ENCODE measurements around the gene AMTN. TPM values are rescaled to one million over a fixed set of nuclear protein-coding genes. Genes with fewer than 3 reads are reported as not detected.
"Not testable (repeated sequence)": the region's sequence is repeated elsewhere in the genome, so short reads cannot be mapped to it uniquely, and the experiment has no call there.

AMTN gene
- total and polyA plus RNA-seq, 7 donors: not detected

DNA sequence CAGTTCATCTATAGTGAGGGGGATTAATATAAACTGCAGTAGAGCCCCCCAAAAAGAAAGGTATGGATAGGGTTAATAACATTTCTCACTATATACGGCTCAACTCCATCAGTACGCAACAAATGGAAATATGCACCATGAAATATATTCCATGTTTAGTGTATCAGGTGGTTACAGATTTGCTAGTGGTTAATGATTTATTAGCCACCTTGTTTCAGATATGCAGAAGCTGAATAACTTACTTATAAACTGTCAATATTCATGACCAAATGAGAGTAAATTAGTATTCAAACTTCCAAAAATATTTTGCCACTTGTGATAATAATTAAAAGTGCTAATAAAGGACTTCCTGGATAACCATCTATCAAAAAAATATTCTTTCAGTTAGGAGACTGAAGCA, 14.8 kb downstream of the AMTN start:
- ATAC-seq (no peak), DNase-seq (no peak)
- Histone ChIP-seq H3K9me3 (no peaks in the 10 kb centered on the region), H3K4me3 (no peak overlapping the region), H3K4me1 (no peaks in the 10 kb centered on the region), H3K27ac (no peak overlapping the region), H3K27me3 (ENCODE audit: insufficient read depth in 3 of 3, low read length in 2 of 3) (no peaks in the 10 kb centered on the region), H3K36me3 (ENCODE audit: insufficient read depth in 1 of 2, low read depth in 1 of 2) (no peaks in the 10 kb centered on the region)
- intact Hi-C loops (cut with DNase I): no loop called here
- 22 to 33% (median 24%) methylated on average over 2 of the region's 2 CpGs for WGBS, 3 donors
- TF ChIP-seq, protein P1, sequence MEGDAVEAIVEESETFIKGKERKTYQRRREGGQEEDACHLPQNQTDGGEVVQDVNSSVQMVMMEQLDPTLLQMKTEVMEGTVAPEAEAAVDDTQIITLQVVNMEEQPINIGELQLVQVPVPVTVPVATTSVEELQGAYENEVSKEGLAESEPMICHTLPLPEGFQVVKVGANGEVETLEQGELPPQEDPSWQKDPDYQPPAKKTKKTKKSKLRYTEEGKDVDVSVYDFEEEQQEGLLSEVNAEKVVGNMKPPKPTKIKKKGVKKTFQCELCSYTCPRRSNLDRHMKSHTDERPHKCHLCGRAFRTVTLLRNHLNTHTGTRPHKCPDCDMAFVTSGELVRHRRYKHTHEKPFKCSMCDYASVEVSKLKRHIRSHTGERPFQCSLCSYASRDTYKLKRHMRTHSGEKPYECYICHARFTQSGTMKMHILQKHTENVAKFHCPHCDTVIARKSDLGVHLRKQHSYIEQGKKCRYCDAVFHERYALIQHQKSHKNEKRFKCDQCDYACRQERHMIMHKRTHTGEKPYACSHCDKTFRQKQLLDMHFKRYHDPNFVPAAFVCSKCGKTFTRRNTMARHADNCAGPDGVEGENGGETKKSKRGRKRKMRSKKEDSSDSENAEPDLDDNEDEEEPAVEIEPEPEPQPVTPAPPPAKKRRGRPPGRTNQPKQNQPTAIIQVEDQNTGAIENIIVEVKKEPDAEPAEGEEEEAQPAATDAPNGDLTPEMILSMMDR (IDR thresholded peaks at IDR 0.05): no peak

DNA sequence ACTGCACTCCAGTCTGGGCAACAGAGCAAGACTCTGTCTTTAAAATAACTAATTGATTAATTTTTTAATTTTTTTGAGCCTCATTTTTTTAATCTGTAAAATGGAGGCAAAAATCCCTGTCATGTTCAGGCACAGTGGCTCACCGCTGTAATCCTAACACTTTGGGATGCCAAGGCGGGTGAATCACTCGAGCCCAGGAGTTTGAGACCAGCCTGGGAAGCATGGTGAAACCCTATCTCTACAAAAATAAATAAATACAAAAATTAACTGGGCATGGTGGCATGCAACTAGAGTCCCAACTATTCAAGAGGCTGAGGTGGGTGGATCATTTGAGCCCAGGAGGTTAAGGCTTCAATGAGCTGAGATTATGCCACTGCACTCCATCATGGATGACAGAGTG, 15.4 kb downstream of the AMTN start:
- no peak overlapping the region for H3K27ac ChIP-seq
- WGBS, 3 donors: 85 to 87% (median 87%) methylated on average over 3 of the region's 3 CpGs
- TF ChIP-seq, protein P1 (IDR thresholded peaks at IDR 0.05): no peak
- intact Hi-C loops (cut with DNase I): no loop called here
- no peak overlapping the region for H3K4me3 ChIP-seq
- H3K36me3 ChIP-seq (ENCODE audit: insufficient read depth in 1 of 2, low read depth in 1 of 2): no peaks in the 10 kb centered on the region
- ATAC-seq (no peak), DNase-seq (no peak)
- no peaks in the 10 kb centered on the region for H3K9me3 ChIP-seq
- no peaks in the 10 kb centered on the region for H3K4me1 ChIP-seq
- H3K27me3 ChIP-seq (ENCODE audit: insufficient read depth in 3 of 3, low read length in 2 of 3): no peaks in the 10 kb centered on the region

DNA sequence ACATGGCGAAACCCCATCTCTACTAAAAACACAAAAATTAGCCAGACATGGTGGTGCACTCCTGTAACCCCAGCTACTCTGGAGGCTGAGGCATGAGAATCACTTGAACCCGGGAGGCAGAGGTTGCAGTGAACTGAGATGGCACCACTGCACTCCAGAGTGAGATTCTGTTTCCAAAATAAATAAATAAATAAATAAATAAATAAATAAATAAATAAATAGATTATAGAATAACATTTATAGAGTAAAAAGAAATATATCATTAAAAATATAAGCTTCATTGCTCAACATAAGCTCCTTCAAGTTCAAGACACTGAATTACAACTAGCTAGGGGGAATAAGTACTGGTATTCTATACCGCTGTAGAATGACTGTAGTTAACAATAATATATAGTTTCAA, 16.5 kb downstream of the AMTN start:
- H3K27ac ChIP-seq; intact Hi-C loops (cut with DNase I); H3K4me1 ChIP-seq; H3K9me3 ChIP-seq; H3K27me3 ChIP-seq (ENCODE audit: insufficient read depth in 3 of 3, low read length in 2 of 3); ATAC-seq; DNase-seq; H3K36me3 ChIP-seq (ENCODE audit: insufficient read depth in 1 of 2, low read depth in 1 of 2); H3K4me3 ChIP-seq: not testable (repeated sequence)
- WGBS, 3 donors: 88 to 90% (median 90%) methylated on average over 3 of the region's 3 CpGs

DNA sequence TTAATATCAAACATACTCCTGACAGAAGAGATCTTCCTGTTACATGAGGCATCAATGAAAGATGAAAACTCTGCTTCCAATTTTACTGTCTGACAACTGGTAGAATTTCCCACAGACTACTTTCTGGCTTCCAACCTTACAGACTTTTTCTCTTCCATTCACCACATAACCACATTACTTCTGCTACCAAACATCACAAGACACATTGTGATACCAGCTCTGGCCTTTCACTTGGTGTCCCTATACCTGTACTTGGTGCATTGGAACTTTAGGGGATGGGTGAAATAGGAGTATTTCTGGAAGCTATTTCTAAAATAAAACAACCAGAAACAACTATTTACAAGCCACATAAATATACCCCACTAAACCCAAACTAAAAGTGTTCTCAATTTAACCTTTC, 20.5 kb downstream of the AMTN start:
- no peak overlapping the region for H3K27ac ChIP-seq
- H3K36me3 ChIP-seq (ENCODE audit: insufficient read depth in 1 of 2, low read depth in 1 of 2): no peaks in the 10 kb centered on the region
- DNase-seq: no peak
- no peaks in the 10 kb centered on the region for H3K4me1 ChIP-seq
- H3K9me3 ChIP-seq: no peaks in the 10 kb centered on the region
- no peak overlapping the region for H3K4me3 ChIP-seq
- H3K27me3 ChIP-seq (ENCODE audit: insufficient read depth in 3 of 3, low read length in 2 of 3): no peaks in the 10 kb centered on the region
- intact Hi-C loops (cut with DNase I): no loop called here
- ATAC-seq: no peak
- TF ChIP-seq, protein P1 (IDR thresholded peaks at IDR 0.05): no peak

DNA sequence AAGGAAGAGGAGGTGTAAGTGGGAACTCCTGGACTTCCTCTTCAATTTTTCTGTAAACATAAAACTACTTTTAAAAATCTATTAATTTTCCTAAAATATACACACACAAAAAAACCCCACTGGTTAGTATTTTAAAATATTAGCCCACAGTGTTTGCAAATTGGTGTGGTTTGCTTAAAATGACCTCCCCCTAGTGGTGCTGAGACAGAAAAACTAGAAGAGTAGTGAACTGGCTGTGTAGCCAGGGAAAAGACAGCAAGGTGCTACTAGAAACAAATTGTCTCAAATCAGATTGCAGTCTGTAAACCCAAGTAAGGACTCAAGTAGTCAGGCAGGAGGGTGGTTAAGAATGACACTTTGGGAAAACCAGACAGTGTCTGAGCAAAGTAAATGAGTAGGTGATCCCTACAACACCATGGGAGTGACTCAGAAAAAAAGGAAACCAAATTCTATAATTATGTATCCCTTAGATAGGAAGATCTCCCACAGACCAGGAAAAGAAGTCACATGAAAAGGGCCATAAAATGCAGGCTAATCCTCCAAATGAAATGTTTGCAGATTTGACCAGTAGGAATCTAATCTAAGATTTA, 26.0 kb downstream of the AMTN start:
- H3K27me3 ChIP-seq (ENCODE audit: insufficient read depth in 3 of 3, low read length in 2 of 3): peaks cover 0 to 4% (median 0%) of the 10 kb centered on the region in 3 donors
- no peaks in the 10 kb centered on the region for H3K9me3 ChIP-seq
- ATAC-seq: no peak
- H3K4me1 ChIP-seq: no peaks in the 10 kb centered on the region
- H3K4me3 ChIP-seq: no peak overlapping the region
- TF ChIP-seq, protein P1 (IDR thresholded peaks at IDR 0.05): no peak
- H3K36me3 ChIP-seq (ENCODE audit: insufficient read depth in 1 of 2, low read depth in 1 of 2): no peaks in the 10 kb centered on the region
- no peak overlapping the region for H3K27ac ChIP-seq
- intact Hi-C loops (cut with DNase I): no loop called here
- DNase-seq: no peak

Measured in psoas muscle (tissue), 8 donors.